ENCODE data around the gene ZFR.

GRCh38 chr5:32332966-32333365 lies 111.6 kb downstream of the ZFR start:
- TF ChIP-seq, protein P1, sequence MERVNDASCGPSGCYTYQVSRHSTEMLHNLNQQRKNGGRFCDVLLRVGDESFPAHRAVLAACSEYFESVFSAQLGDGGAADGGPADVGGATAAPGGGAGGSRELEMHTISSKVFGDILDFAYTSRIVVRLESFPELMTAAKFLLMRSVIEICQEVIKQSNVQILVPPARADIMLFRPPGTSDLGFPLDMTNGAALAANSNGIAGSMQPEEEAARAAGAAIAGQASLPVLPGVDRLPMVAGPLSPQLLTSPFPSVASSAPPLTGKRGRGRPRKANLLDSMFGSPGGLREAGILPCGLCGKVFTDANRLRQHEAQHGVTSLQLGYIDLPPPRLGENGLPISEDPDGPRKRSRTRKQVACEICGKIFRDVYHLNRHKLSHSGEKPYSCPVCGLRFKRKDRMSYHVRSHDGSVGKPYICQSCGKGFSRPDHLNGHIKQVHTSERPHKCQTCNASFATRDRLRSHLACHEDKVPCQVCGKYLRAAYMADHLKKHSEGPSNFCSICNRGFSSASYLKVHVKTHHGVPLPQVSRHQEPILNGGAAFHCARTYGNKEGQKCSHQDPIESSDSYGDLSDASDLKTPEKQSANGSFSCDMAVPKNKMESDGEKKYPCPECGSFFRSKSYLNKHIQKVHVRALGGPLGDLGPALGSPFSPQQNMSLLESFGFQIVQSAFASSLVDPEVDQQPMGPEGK (CRISPR knock-in tag; IDR thresholded peaks at IDR 0.05; ENCODE audit: borderline replicate concordance) = no peak
- TF ChIP-seq CSRNP3 (CRISPR knock-in tag; IDR thresholded peaks at IDR 0.05) = no peak
- no peak for TF ChIP-seq ZFP3 (CRISPR knock-in tag; IDR thresholded peaks at IDR 0.05)
- no peak for TF ChIP-seq ZNF8 (CRISPR knock-in tag; IDR thresholded peaks at IDR 0.05)
- no peak for TF ChIP-seq RARB (CRISPR knock-in tag; IDR thresholded peaks at IDR 0.05)
- TF ChIP-seq ESRRG (CRISPR knock-in tag; IDR thresholded peaks at IDR 0.05) = no peak
- TF ChIP-seq TCF4 (CRISPR knock-in tag; IDR thresholded peaks at IDR 0.05; ENCODE audit: borderline replicate concordance) = no peak
- no peak for TF ChIP-seq CREB5 (CRISPR knock-in tag; IDR thresholded peaks at IDR 0.05; ENCODE audit: low read depth)
- TF ChIP-seq PPARA (CRISPR knock-in tag; IDR thresholded peaks at IDR 0.05; ENCODE audit: borderline replicate concordance) = no peak
- TF ChIP-seq ZNF70 (CRISPR knock-in tag; IDR thresholded peaks at IDR 0.05) = no peak
- TF ChIP-seq TOX (CRISPR knock-in tag; IDR thresholded peaks at IDR 0.05; ENCODE audit: borderline replicate concordance) = no peak
- TF ChIP-seq CSDC2 (CRISPR knock-in tag; IDR thresholded peaks at IDR 0.05) = no peak
